Activated CD4-positive, CD25-positive, alpha-beta regulatory T cell treated with anti-CD3 and anti-CD28 coated beads, Interleukin-2, amount 50 U/mL, for 24 hours (primary cell): ENCODE data around the gene CFAP43.

Experiments
- ATAC-seq, 2 donors: fragments of 150-1000 bp; cut with Tn5 transposase; one replicate each; pipeline ENCODE4 v1.10.0; 2021; ENCODE audit warnings: mild to moderate bottlenecking in 1 of 2, moderate library complexity in 1 of 2

Gene CFAP43, protein sequence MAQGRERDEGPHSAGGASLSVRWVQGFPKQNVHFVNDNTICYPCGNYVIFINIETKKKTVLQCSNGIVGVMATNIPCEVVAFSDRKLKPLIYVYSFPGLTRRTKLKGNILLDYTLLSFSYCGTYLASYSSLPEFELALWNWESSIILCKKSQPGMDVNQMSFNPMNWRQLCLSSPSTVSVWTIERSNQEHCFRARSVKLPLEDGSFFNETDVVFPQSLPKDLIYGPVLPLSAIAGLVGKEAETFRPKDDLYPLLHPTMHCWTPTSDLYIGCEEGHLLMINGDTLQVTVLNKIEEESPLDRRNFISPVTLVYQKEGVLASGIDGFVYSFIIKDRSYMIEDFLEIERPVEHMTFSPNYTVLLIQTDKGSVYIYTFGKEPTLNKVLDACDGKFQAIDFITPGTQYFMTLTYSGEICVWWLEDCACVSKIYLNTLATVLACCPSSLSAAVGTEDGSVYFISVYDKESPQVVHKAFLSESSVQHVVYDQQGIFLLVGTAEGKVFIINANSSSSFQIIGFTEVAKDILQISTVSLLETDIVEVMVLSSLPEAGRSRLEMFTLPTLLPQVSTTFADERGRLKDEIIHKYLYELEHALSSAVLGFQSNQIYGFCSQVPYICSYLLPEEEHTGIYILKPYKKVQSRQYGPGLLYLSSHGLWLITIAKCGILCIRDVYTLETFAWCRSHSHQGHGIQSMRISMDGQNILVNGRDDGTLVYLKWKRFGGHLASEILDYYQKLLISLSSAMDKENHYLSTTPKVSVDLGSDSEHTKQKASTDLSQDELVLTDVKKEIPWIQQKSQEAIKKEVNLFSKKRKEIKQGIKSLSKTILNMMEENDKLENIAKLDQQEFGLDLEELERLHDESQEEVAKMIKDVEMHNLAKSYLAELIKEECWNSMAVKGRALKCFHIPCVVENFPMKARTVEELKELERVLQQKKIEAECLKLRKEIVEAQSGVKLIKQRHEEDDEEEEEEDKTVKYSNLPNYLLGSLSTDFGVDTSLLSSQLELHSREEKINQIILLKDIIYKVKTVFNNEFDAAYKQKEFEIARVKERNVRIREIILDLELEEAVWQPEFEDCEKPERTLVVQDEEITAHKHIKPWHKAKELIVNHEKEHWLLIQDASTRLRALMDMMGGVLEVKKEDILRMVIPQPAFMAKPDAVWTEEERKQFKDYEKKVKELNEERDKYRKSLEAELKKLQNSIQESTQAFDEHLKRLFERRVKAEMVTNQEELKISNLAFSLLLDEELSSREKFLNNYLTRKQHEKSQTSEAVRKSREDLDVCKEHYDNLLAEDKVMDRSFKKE (N-terminal part only)

DNA sequence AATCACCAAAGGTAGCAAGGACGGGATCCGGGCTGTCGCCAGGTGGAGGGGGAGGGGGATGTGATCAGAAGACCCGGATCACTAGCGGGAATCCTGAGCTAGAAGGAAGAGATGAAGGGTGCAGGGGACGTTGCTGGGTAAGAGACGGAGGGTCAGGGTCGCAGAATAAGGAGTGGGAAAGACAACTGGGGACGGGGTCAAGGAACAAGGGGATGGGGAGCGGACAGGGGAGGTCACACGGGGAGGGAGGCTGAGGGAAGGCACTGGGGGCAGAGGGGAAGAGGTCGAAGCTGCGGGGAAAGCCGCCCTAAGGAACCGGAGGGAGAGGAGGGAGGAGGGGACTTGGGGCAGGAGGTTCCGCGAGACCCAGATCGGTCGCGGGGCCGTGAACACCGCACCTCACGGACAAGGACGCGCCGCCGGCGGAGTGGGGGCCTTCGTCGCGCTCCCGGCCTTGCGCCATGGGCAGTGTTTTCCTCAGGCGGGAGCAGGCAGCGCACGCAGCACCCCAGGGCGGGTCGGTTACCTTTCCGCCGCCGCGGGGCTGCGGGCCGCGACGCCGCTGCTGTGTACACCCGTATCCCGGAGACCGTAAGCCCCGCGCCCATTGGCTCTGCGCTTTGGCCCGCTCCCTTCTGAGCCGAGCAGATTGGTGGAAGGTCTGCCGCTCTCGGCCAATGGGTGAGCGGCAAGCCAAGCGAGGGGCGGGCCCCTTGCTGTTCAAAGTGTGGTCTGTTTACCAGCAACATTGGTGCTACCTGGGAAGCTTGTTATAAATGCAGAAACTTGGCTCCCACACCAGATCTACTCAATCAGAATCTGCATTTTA is at the start of gene CFAP43:
TSS of gene CFAP43 (minus strand) at position 581 of the 829 bp plus-strand sequence. CDS start at position 463, 118 bp downstream.
- ATAC-seq: peak; percentile 100

DNA sequence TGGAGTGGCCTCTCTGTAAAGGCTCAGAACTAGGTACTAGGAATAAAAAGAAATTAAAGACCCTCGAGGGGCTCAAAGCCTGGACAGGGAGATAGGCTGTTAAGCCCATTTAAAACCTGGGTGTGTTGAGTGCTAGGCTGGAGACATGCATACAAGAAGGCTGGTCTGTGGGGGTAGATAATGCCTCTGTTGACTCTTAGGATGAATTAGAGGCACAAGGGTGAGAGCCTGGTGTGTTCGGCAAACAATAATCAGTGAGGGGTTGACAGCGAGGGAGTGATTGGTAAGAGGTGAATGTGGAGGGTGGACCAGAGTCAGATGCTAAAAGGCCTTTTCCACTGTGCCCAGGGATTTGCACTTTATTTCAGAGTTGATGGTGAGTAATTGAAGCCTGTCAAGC is 49.5 kb upstream of the CFAP43 start:
- no peak for ATAC-seq

DNA sequence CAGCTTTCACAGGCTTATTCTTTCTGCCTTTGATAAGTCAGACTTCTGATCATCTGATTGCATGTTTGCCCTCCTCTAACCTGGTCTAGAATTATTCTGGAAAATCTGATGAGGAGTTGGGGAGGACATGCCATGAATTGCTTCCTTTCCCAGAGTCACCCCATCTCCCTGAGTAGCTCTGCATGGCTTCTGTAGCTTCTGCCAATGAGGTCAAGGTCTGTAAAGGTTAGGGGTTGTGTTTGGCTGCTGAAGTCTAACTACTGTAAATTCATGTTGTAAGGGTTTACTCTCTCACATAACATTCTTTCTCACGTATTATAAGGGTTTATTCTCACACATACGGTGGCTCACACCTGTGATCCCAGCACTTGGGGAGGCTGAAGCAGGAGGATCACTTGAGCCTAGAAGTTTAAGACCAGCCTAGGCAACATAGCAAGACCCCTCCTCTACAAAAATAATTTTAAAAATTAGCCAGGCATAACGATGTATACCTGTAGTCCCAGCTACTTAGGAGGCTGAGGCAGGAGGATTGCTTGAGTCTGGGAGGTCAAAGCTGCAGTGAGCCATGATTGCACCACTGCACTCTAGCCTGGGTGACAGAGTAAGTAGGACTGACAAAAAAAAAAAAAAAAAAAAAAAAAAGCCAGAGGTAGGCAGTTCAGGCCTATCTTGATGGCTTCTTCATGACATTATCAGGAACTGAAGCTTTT is 47.5 kb upstream of the CFAP43 start:
- ATAC-seq: no peak

DNA sequence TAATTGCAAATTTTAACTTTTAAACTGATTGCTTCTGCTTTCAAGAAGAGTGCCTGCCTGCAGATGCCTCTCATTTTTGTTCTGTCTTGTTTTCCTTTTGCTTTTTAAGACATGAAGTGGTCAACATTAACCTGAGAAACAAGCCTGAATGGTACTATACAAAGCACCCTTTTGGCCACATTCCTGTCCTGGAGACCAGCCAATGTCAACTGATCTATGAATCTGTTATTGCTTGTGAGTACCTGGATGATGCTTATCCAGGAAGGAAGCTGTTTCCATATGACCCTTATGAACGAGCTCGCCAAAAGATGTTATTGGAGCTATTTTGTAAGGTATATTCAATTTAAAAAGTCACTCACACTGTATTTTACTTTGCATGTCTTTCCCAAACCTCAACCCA is 45.6 kb upstream of the CFAP43 start:
- no peak for ATAC-seq

DNA sequence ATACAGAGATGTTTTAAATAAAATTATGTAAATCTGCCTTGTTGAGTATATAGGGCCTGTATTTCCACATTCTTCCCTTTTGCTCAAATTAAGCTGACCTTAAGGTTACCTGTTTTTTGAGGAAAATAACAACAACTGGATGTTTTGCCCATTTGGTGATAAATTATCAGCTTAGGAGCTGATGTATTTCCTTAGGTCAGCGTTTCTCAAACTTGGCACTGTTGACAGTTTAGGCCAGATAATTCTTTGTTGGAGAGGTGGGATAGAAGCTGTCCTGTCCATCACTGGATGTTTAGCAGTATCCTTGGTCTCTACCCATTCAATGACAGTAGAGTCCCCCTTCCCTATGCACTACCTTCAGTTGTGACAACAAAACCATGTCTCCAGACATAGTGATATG is 44.0 kb upstream of the CFAP43 start:
- no peak for ATAC-seq

DNA sequence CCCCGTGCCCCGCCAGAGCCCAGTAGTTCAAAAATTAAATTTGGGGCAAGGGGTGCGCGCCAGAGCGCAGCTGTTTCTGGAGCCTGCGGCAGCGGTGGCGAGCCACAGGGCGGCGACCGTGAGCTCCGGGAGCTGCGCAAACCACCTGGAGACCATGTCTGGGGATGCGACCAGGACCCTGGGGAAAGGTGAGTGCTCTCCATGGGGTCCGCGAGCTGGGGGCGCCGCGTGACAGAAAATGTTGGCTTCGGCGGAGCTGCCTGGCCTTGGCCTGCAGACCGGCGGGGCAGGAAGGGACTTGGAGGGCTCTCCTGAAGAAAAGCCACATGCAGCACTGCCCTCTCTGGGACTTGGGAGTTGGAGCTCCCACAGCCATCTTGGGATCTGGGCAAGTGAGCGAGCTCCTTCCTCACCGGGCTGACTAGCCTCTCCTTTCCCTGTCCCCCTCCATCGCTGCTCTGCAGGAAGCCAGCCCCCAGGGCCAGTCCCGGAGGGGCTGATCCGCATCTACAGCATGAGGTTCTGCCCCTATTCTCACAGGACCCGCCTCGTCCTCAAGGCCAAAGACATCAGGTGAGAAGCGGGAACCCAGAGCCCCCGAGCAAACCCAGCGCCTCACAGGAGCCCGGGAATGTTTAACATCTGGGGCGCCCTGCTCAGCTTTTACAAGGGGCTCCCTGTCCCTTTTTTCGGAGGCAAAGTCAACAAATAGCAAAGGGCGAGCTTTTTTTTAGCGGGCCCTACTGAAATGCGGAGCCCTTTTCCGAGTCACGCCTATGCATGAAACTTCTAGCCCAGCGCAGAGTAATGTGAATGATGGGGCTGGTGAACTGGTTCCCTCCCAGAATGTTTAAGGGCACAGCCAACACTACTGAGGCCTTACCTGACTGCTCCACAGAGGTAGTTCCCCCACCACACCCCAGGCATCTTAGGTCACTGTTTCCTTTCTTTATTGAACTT is 42.9 kb upstream of the CFAP43 start:
- peak; percentile 73 to 81 for ATAC-seq

DNA sequence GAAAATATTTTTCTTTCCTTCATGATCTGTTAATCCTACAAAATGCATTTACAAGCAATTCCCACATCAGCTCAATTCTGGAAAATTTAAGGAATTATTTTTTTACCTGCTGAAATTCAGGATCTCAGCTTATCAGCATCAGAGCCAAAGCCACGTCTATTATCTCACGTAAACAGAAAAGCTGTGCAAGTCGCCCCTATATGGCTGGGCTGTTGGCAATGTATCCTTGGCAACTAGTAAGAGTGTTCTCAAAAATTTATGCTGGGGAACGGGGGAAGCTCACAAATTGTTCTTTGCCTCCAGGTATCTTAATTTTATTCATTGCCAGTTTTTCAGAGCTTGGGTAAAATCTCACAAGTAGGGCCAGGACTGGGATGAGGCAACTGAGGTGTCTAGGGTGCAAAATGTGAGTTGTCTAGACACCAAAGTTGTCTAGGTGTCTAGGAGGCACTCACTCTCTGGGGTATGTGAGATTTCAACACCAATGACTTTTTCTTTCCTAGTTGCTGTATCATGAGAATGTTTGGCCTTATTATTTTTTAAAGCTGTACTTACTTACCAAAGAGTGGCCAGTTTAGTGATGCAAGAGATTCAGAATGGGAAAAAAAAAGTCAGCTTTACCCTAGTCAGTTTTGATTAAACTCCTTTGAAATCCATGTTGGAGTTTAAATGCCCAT is 41.9 kb upstream of the CFAP43 start:
- no peak for ATAC-seq

DNA sequence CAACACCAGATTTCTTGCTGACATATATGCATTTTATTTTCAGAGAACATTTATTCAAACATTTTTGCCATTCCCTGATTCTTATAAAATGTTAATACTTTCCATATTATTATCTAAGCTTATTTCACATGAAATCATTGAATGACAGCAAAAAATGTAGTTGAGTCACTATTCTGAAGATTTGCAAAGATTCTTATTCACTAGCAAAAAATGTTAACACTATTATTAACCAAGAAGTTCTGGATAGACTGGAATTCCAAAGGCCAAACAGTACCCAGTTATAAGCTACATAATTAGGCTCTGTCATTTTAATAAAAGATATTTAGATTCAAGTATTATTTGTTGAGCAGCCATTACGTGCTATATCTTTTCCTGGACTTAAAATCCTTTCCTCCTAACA is 41.1 kb upstream of the CFAP43 start:
- no peak for ATAC-seq

DNA sequence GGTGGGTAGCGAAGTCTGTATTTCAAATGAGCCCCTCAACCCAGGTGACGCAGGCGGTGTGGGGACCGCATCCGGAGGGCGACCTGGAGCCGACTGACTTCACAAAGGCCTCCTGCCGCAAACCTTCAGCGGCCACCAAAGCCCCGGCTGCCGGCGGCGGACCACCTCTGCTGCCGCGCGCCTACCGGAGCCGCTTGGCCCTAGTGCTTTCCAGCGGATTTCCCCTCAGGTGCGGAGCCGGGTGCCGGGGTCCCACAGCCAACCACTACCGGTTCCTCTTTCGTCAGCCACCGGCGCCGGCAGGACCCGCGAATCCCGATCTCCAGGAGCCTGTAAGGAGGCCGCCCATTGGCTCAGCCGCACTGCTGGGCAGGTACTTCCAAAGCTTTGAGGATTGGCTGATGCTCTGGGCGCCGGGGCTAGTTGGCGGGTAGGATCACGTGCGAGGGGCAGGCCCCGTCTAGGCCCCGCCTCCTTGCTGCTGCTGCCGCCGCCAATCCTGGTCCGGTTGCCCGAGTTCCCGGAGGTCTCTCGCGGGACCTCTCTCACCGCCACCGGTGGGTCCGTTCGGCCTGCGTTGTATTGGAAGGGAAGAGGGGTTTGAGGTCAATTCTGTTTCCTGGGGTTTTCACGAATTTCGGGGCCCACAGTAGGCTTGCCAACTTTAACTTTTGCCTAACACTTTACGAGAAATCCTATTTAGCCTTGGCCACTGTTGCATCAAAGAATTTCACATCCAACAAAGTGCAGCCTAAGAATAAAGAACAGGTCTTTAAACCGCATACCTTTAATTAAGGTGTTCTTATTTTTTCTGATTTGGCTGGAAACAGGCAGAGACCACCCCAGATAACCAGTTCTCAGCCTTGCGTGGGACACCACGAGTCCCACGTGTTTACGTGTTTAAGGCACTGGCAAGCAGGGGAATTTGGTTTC is 36.8 kb upstream of the CFAP43 start, which contains the start of gene GSTO2:
TSS of gene GSTO2 (plus strand) at position 472 of the 933 bp plus-strand sequence. CDS start 5,732 bp downstream, outside the sequence.
- peak; percentile 87 to 93 for ATAC-seq

DNA sequence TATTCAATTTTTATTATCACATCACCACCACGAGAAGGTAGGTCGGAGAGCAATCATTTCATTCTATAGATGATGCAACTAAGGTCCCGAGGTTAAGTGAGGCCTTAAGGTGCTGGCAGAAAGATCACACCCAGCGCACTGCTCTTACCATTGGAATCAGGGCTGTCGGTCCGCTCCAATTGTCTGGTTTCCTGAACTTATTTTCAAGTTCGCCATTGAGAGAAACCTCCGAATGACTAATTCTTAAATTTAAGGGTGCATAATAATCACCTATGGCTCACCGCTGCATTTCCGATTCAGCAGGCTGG is 36.2 kb upstream of the CFAP43 start:
- no peak for ATAC-seq

DNA sequence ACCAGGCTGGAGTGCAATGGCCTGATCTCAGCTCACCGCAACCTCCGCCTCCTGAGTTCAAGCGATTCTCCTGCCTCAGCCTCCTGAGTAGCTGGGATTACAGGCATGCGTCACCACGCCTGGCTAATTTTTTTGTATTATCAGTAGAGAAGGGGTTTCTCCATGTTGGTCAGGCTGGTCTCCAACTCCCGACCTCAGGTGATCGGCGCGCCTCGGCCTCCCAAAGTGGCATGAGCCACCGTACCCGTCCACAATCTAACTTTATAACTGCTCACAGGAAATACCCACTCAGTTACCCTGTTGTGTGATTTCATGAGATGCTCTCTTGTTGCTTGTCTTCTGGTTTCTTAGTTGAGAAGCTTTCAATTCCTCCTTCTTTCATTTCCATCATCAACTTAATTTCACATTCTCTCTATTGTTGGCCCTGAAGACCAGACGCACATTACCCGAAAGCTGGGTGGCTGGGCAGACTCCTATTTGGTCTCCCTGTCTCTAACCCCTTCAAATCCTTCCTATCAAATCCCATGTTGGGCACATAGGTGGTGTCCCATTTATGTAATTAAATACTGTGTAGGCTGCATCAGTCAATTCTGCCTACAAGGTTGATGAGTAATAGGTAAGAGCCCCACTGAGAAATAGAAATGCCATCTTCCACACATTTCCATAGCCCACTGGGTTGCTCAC is 35.7 kb upstream of the CFAP43 start:
- peak; percentile 35 to 47 for ATAC-seq

DNA sequence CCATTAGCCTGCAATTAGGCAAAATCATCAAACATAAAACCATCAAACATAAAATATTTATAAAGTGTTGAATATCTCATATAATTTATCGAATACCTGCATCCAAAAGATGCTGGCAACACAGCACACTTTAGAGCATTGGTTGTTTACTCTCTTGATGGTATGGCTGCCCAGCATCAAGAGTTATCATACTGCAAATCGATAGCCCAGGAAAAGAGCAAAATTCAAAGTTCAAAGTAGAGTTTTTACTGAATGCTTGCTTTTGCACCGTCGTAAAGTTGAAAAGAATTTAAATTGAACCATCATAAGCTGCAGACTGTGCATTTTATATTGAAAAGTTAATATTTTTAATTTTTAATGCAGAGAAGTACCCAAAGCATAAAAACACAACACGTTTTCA is 32.6 kb upstream of the CFAP43 start:
- ATAC-seq: no peak

DNA sequence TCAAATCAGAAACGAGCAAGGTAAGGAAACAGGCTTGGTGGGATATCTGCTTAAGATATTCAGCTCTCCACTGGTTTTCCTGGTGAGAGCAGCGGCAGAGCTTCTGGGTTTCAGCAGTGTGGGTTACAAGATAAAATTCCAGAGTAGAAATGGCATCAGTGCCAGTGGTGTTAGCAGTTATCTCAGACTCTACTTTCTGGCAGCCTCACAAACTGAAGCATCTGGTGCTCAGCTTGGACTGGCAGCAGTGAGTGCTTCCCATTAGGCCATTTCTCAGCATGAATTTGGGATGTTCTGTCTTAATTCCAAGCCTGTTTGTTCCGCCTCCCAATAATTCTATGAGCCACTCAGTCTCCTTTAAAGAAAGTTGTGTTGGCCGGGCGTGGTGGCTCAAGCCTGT is 29.9 kb upstream of the CFAP43 start:
- no peak for ATAC-seq

DNA sequence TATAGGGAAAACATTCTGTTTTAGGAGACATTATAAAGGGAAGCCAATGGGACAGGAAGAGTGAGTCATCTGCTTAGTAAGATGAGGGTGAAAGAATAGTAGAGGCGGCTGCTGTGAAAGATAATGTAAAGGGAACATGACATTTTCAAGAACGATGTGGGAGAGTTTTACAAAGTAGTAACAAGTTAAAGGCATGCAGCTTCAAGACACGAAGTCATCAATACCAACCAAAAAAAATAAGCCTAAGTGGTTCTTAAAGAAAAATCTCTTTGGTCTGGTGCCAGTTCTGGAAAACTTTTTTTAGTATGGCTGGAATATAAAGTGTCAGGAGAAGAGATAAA is 28.6 kb upstream of the CFAP43 start:
- ATAC-seq: peak; percentile 76 to 78

DNA sequence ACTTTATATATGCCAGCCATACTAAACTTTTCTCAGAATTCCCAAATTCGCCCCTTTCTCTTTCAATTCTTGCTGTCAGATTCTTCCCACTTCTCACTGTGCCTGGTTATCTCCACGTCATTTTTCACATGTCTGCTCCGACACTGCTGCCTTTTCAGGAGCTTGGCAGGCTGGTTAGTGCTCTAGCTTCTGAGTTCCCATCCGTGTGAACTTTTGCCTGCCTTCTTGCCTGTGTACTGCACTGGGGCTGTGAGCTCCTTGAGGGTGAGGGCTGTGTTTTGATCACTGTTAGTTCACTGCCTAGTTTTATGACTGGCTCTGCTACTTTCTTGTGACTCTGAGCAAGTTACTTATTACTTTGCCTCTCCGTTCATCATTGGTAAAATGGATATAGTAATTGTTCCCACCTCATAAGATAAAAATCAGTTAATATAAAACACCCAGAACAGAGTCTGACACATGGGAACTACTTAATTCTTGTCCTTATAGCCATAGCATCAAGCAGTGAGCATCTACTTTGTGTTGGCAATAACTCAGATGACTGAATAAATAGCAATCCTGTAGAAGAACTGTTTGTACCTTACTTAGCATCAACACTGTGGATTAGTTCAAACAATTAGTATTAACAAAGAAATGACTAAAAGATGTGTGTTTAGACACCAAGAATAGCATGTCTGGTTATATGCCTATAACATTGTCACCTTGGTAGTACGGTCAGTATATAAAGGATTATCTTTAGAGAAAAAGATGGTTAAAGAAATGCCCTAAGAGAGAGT is 28.0 kb upstream of the CFAP43 start:
- peak; percentile 30 to 41 for ATAC-seq

DNA sequence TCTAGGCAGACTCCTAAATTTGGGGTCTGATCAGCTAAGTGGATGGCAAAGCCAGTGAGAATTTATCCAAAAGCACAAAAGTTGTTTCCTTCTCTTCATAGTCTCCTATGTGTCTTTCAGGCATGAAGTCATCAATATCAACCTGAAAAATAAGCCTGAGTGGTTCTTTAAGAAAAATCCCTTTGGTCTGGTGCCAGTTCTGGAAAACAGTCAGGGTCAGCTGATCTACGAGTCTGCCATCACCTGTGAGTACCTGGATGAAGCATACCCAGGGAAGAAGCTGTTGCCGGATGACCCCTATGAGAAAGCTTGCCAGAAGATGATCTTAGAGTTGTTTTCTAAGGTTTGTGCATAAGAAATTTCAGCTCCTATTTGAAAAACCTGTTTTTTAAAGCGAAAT is 27.3 kb upstream of the CFAP43 start:
- ATAC-seq: no peak

DNA sequence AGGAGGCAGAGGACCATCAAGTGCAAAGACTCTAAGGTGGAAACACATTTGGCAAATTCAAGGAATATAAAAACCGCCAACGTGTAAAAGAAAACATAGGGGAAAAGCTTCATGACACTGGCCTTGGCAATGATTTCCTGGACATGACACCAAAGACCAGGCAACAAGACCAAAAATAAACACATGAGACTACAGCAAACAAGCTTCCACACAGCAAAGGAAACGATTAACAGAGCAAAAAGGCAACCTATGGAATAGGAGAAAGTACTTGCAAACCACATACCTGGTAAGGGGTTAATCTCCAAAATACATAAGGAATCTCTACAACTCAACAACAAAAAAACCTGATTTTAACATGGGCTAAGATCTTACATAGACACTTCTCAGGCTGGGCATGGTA is 26.0 kb upstream of the CFAP43 start:
- ATAC-seq: no peak
